Peyer's patch (tissue), 4 donors: ENCODE measurements around the gene CACNA2D3. TPM values are rescaled to one million over a fixed set of nuclear protein-coding genes. Genes with fewer than 3 reads are reported as not detected.

Source experiments
- DNase-seq, 3 donors: peaks; one replicate each; pipeline ENCODE4 v3.0.0-alpha.2; 2017 to 2019
- H3K27ac ChIP-seq, 4 donors: fragments of 200-600 bp; sonication (generic); one replicate each; pipeline ENCODE4 v1.5.1; 2016 to 2019
- H3K27me3 ChIP-seq, 2 donors: fragments of 200-600 bp; sonication (generic); one replicate each; pipeline ENCODE4 v1.5.1; 2019
- H3K36me3 ChIP-seq, 3 donors: fragments of 200-600 bp; sonication (generic); one replicate each; pipeline ENCODE4 v1.5.1; 2016 to 2019
- H3K4me1 ChIP-seq, 4 donors: fragments of 200-600 bp; sonication (generic); one replicate each; pipeline ENCODE4 v1.5.1; 2016 to 2019
- H3K4me3 ChIP-seq, 4 donors: fragments of 200-600 bp; sonication (generic); 1 replicate in 3 of 4; 2 replicates in 1 of 4; pipeline ENCODE4 v1.5.1; 2016 to 2019; ENCODE audit warnings: mild to moderate bottlenecking in 1 of 4
- H3K9me3 ChIP-seq, 4 donors: fragments of 200-600 bp; sonication (generic); one replicate each; pipeline ENCODE4 v1.5.1; 2016 to 2019; ENCODE audit warnings: mild to moderate bottlenecking in 1 of 4
- CTCF ChIP-seq, 6 experiments: fragments of 450-650 bp in 4 of 6; fragments of 200-600 bp in 2 of 6; sonication (generic) in 1 of 6; IDR thresholded peaks; one replicate each; pipeline ENCODE4 v1.5.1; 2017 to 2019; ENCODE audit warnings: antibody characterized with exemption in 6 of 6, mild to moderate bottlenecking in 3 of 6, moderate library complexity in 1 of 6
- POLR2A ChIP-seq, 2 donors: fragments of 450-650 bp; IDR thresholded peaks; one replicate each; pipeline ENCODE4 v1.5.1; 2017; ENCODE audit warnings: antibody characterized with exemption in 2 of 2, mild to moderate bottlenecking in 2 of 2, moderate library complexity in 2 of 2
- total RNA-seq, 4 donors: library from RNA; depleted of rRNA; stranded (reverse); fragments of >200 nt; gene quantifications; one replicate each; pipeline ENCODE4 v1.1.0, GENCODE V29; 2016

CACNA2D3 gene
- total RNA-seq, 4 donors from 2014 or later = 0.27 to 5.0 TPM; not detected in 2

- DNase-seq = no peak
- TF ChIP-seq POLR2A (IDR thresholded peaks at IDR 0.05) (no peak), CTCF (IDR thresholded peaks at IDR 0.05) (no peak)
- Histone ChIP-seq H3K4me1 (no peaks in the 10 kb centered on the region), H3K4me3 (no peak overlapping the region), H3K9me3 (no peaks in the 10 kb centered on the region), H3K27ac (no peak overlapping the region), H3K27me3 (no peaks in the 10 kb centered on the region), H3K36me3 (no peaks in the 10 kb centered on the region)
Observed at GRCh38 chr3:54785976-54786375, 663.6 kb downstream of the CACNA2D3 start.

GRCh38 chr3:54790051-54790450, 667.7 kb downstream of the CACNA2D3 start:
- TF ChIP-seq CTCF (IDR thresholded peaks at IDR 0.05) (no peak), POLR2A (IDR thresholded peaks at IDR 0.05) (no peak)
- H3K36me3 ChIP-seq = no peaks in the 10 kb centered on the region
- no peak for DNase-seq
- H3K27me3 ChIP-seq = no peaks in the 10 kb centered on the region
- no peaks in the 10 kb centered on the region for H3K9me3 ChIP-seq
- H3K4me3 ChIP-seq = no peak overlapping the region
- H3K27ac ChIP-seq = no peak overlapping the region
- no peaks in the 10 kb centered on the region for H3K4me1 ChIP-seq

GRCh38 chr3:54791501-54792156, 669.3 kb downstream of the CACNA2D3 start:
- no peak for DNase-seq
- Histone ChIP-seq H3K27ac (no peak overlapping the region), H3K4me1 (no peaks in the 10 kb centered on the region), H3K4me3 (no peak overlapping the region), H3K9me3 (no peaks in the 10 kb centered on the region), H3K27me3 (no peaks in the 10 kb centered on the region), H3K36me3 (no peaks in the 10 kb centered on the region)
- TF ChIP-seq POLR2A (IDR thresholded peaks at IDR 0.05) (no peak), CTCF (IDR thresholded peaks at IDR 0.05) (no peak)

- no peak for TF ChIP-seq CTCF (IDR thresholded peaks at IDR 0.05)
- no peak for TF ChIP-seq POLR2A (IDR thresholded peaks at IDR 0.05)
- no peak overlapping the region for H3K4me3 ChIP-seq
- no peak for DNase-seq
- H3K27ac ChIP-seq = no peak overlapping the region
- no peaks in the 10 kb centered on the region for H3K27me3 ChIP-seq
- no peaks in the 10 kb centered on the region for H3K4me1 ChIP-seq
- H3K9me3 ChIP-seq = no peaks in the 10 kb centered on the region
- H3K36me3 ChIP-seq = no peaks in the 10 kb centered on the region
Observed at GRCh38 chr3:54792584-54792983, 670.2 kb downstream of the CACNA2D3 start.

- TF ChIP-seq CTCF (IDR thresholded peaks at IDR 0.05) (no peak), POLR2A (IDR thresholded peaks at IDR 0.05) (no peak)
- H3K9me3 ChIP-seq = no peaks in the 10 kb centered on the region
- no peak overlapping the region for H3K4me3 ChIP-seq
- no peaks in the 10 kb centered on the region for H3K36me3 ChIP-seq
- no peaks in the 10 kb centered on the region for H3K4me1 ChIP-seq
- no peaks in the 10 kb centered on the region for H3K27me3 ChIP-seq
- no peak for DNase-seq
- H3K27ac ChIP-seq = no peak overlapping the region
Observed at GRCh38 chr3:54793171-54793570, 670.8 kb downstream of the CACNA2D3 start.

- TF ChIP-seq POLR2A (IDR thresholded peaks at IDR 0.05) (no peak), CTCF (IDR thresholded peaks at IDR 0.05) (no peak)
- Histone ChIP-seq H3K27me3 (no peaks in the 10 kb centered on the region), H3K9me3 (no peaks in the 10 kb centered on the region), H3K4me3 (no peak overlapping the region), H3K27ac (no peak overlapping the region), H3K36me3 (no peaks in the 10 kb centered on the region), H3K4me1 (no peaks in the 10 kb centered on the region)
- no peak for DNase-seq
Observed at GRCh38 chr3:54797111-54797510, 674.8 kb downstream of the CACNA2D3 start.
